Endothelial cell of umbilical vein (primary cell): ENCODE results near the gene ANGPTL2. TPM values are rescaled to one million over a fixed set of nuclear protein-coding genes. Genes with fewer than 3 reads are reported as not detected.

ENCODE experiments used
- BruUV-seq: library from RNA; stranded (reverse); fragments of 400-500 nt; replicated peaks from 2 replicates; lab custom pipeline; 2021; lab: Mats Ljungman, UMichigan
- CTCF ChIA-PET: fragments of 300-600, 350-600 bp; sonication (Branson Sonifier 250); formaldehyde crosslinking; loops from one replicate; lab custom pipeline; 2021; ENCODE audit warnings: antibody characterized with exemption, inconsistent platforms; lab: Charles Lee
- POLR2A ChIA-PET: fragments of 300-600, 350-600 bp; sonication (Branson Sonifier 250); formaldehyde crosslinking; loops from one replicate; lab custom pipeline; 2021; ENCODE audit warnings: antibody characterized with exemption, inconsistent platforms; lab: Charles Lee
- DNase-seq: peaks from one replicate; pipeline ENCODE4 v3.0.0-alpha.2; 2011; ENCODE audit warnings: low read depth, low spot score
- FAIRE-seq: peaks from 2 replicates; lab custom pipeline; 2011; peaks lifted over from hg19 to GRCh38; lab: Jason Lieb, UNC
- H2AFZ ChIP-seq: 2 replicates; pipeline ENCODE4 v1.6.0; 2012; ENCODE audit warnings: low read depth, low read length, control low read depth, inconsistent platforms
- H3K27ac ChIP-seq: 2 replicates; pipeline ENCODE4 v1.5.1; 2011; ENCODE audit warnings: low read depth, mild to moderate bottlenecking, control low read depth, low read length, moderate library complexity; ENCODE audit not compliant: insufficient read depth
- H3K27me3 ChIP-seq, 2 experiments: 2 replicates each; pipeline versions ENCODE4 v1.6.0 to v1.6.1; 2011; ENCODE audit warnings: low read length in 2 of 2, mixed read lengths in 1 of 2; ENCODE audit not compliant: control insufficient read depth in 2 of 2, insufficient read depth in 2 of 2
- H3K36me3 ChIP-seq, 2 experiments: 2 replicates in 1 of 2; 3 replicates in 1 of 2; pipeline ENCODE4 v1.5.1; 2011; ENCODE audit warnings: low read length in 2 of 2, mild to moderate bottlenecking in 1 of 2, moderate library complexity in 1 of 2; ENCODE audit not compliant: control insufficient read depth in 2 of 2, insufficient read depth in 2 of 2; ENCODE audit errors: extremely low read depth in 1 of 2
- H3K4me1 ChIP-seq: 3 replicates; pipeline ENCODE4 v1.5.1; 2011; ENCODE audit warnings: mild to moderate bottlenecking, low read length; ENCODE audit not compliant: control insufficient read depth, insufficient read depth; ENCODE audit errors: extremely low read depth
- H3K4me2 ChIP-seq: 2 replicates; pipeline ENCODE4 v1.6.1; 2011; ENCODE audit warnings: low read length, control low read depth, mixed read lengths; ENCODE audit not compliant: insufficient read depth
- H3K4me3 ChIP-seq, 3 experiments: fragments of 200-600 bp in 1 of 3; sonication (generic), shearing (Covaris generic) in 1 of 3; replicated peaks in 1 of 3; 2 replicates each; pipeline ENCODE4 v1.5.1; 2011 to 2016; ENCODE audit warnings: control low read depth in 3 of 3, low read length in 3 of 3, mild to moderate bottlenecking in 2 of 3, inconsistent platforms in 1 of 3, low read depth in 1 of 3, moderate library complexity in 1 of 3; ENCODE audit not compliant: insufficient read depth in 1 of 3
- H3K79me2 ChIP-seq: 2 replicates; pipeline ENCODE4 v1.6.0; 2012; ENCODE audit warnings: low read length, inconsistent platforms; ENCODE audit not compliant: control insufficient read depth, insufficient read depth
- H3K9ac ChIP-seq: replicated peaks from 2 replicates; pipeline ENCODE3; 2011; ENCODE audit warnings: low read length, control low read depth; ENCODE audit not compliant: insufficient read depth; ENCODE audit errors: extremely low read depth
- H3K9me1 ChIP-seq: replicated peaks from 3 replicates; pipeline ENCODE4 v1.6.0; 2011; ENCODE audit warnings: mild to moderate bottlenecking, low read length; ENCODE audit not compliant: control insufficient read depth, insufficient read depth; ENCODE audit errors: extremely low read depth
- H3K9me3 ChIP-seq: replicated peaks from 2 replicates; pipeline ENCODE4 v1.5.1; 2012; ENCODE audit warnings: low read length, inconsistent platforms; ENCODE audit not compliant: control insufficient read depth, insufficient read depth
- H4K20me1 ChIP-seq: replicated peaks from 2 replicates; pipeline ENCODE3; 2011; ENCODE audit warnings: mild to moderate bottlenecking, low read length; ENCODE audit not compliant: control insufficient read depth, insufficient read depth; ENCODE audit errors: extremely low read depth
- CTCF ChIP-seq, 2 donors: IDR thresholded peaks; 1 replicate in 1 of 2; 2 replicates in 1 of 2; pipeline ENCODE4 v1.5.1; 2011; ENCODE audit warnings: low read length in 2 of 2, mild to moderate bottlenecking in 2 of 2, moderate library complexity in 2 of 2, control low read depth in 1 of 2, inconsistent platforms in 1 of 2, low read depth in 1 of 2; ENCODE audit not compliant: insufficient read depth in 1 of 2; ENCODE audit errors: extremely low read depth in 1 of 2
- EZH2 ChIP-seq: IDR thresholded peaks from 2 replicates; pipeline ENCODE4 v1.6.1; 2012; ENCODE audit warnings: borderline replicate concordance, low read depth, mild to moderate bottlenecking, moderate library complexity, low read length, inconsistent platforms; ENCODE audit not compliant: severe bottlenecking
- FOS ChIP-seq: IDR thresholded peaks from 2 replicates; pipeline ENCODE4 v1.6.1; 2011; ENCODE audit warnings: mild to moderate bottlenecking, low read length, moderate library complexity, borderline replicate concordance; ENCODE audit not compliant: insufficient read depth
- GATA2 ChIP-seq: IDR thresholded peaks from 2 replicates; pipeline ENCODE4 v1.7.0; 2011; ENCODE audit warnings: low read depth, mild to moderate bottlenecking, moderate library complexity, mixed read lengths, low read length; ENCODE audit not compliant: insufficient read length, insufficient read depth
- JUN ChIP-seq: IDR thresholded peaks from 2 replicates; pipeline ENCODE4 v1.6.1; 2011; ENCODE audit warnings: borderline replicate concordance, low read depth; ENCODE audit not compliant: insufficient read length, insufficient read depth
- MAX ChIP-seq: IDR thresholded peaks from 2 replicates; pipeline ENCODE4 v1.6.1; 2011; ENCODE audit not compliant: insufficient read depth, insufficient read length
- MYC ChIP-seq: IDR thresholded peaks from one replicate; pipeline ENCODE4 v1.6.1; 2011; ENCODE audit warnings: mild to moderate bottlenecking, low read depth, low read length
- POLR2A ChIP-seq: IDR thresholded peaks from 2 replicates; pipeline ENCODE4 v1.6.1; 2012; ENCODE audit warnings: low read depth, mild to moderate bottlenecking, control low read depth, low read length
- POLR2AphosphoS5 ChIP-seq: IDR thresholded peaks from 2 replicates; pipeline ENCODE4 v1.6.1; 2012; ENCODE audit warnings: low read depth, mild to moderate bottlenecking, control low read depth, low read length, moderate library complexity; ENCODE audit not compliant: insufficient read depth
- dilution Hi-C: fragments of 300-500 bp; cut with MboI; formaldehyde crosslinking; loops from one replicate; pipeline ENCODE4 v1.15.0; 2019; ENCODE audit warnings: low sequenced_read_pairs; ENCODE audit not compliant: extremely low pct_ligation_motif_present
- intact Hi-C: fragments of 100-400 bp; cut with micrococcal nuclease; formaldehyde crosslinking; loops from one replicate; pipeline ENCODE4 v1.10.0; 2022
- polyA plus RNA-seq, 4 experiments: library from polyadenylated mRNA; depleted of rRNA in 3 of 4; stranded (reverse) in 3 of 4; unstranded in 1 of 4; fragments of >200 nt; gene quantifications; 2 replicates each; pipeline versions ENCODE4 v1.2.1 to v1.2.3, GENCODE V29; 2011 to 2012; ENCODE audit warnings: missing spikeins in 1 of 4
- total RNA-seq: library from RNA; stranded (reverse); gene quantifications from 2 replicates; pipeline ENCODE4 v1.2.3, GENCODE V29; 2021

ANGPTL2 gene
- total and polyA plus RNA-seq, 2 donors (not counting 3 experiments of a cell fraction or from before 2014, with no cell fraction given) = 15.1 to 24.5 TPM

- no peak overlapping the region for H3K9ac ChIP-seq
- dilution Hi-C loops (no loop called here), intact Hi-C loops (no loop called here)
- no peak overlapping the region for H3K27ac ChIP-seq
- H2AFZ ChIP-seq = no peak overlapping the region
- H3K4me1 ChIP-seq = no peaks in the 10 kb centered on the region
- H3K4me2 ChIP-seq = no peak overlapping the region
- no TSS peak for BruUV-seq
- H4K20me1 ChIP-seq = no peaks in the 10 kb centered on the region
- TF ChIP-seq GATA2 (no peak), EZH2 (no peak), JUN (no peak), POLR2A (no peak), POLR2AphosphoS5 (no peak), FOS (no peak), MAX (no peak), MYC (no peak), CTCF (IDR thresholded peaks at IDR 0.05; ENCODE audit: extremely low read depth in 1 of 2, insufficient read depth in 1 of 2, low read depth in 1 of 2, low read length in 2 of 2) (no peak)
- ChIA-PET CTCF (interaction anchor here (0.7 to 1.5 kb wide), 4 partner anchors 8 to 196 kb away, joined by 3 to 6 read pairs (median 3); no protein-coding TSS in a partner anchor), POLR2A (no interaction called here)
- H3K36me3 ChIP-seq = no peaks in the 10 kb centered on the region
- H3K9me1 ChIP-seq = no peaks in the 10 kb centered on the region
- DNase-seq (no peak), FAIRE-seq (no peak)
- no peaks in the 10 kb centered on the region for H3K9me3 ChIP-seq
- H3K27me3 ChIP-seq = peaks cover 0 to 4% of the 10 kb centered on the region in 2 experiments
- no peaks in the 10 kb centered on the region for H3K79me2 ChIP-seq
- no peak overlapping the region for H3K4me3 ChIP-seq
Measured at GRCh38 chr9:127136880-127137639, 14.6 kb upstream of the ANGPTL2 start.
